Stimulated activated CD8-positive, alpha-beta memory T cell treated with anti-CD3 and anti-CD28 coated beads, Interleukin-4, amount 100 ng/mL, for 1 hour (primary cell): ENCODE measurements around the gene GBE1.
"Not testable (repeated sequence)": the region's sequence is repeated elsewhere in the genome, so short reads cannot be mapped to it uniquely, and the experiment has no call there.

Experiments
- DNase-seq, 2 donors: peaks; one replicate each; pipeline ENCODE4 v3.0.0-alpha.2; 2020; ENCODE audit warnings: low read depth in 2 of 2, low spot score in 1 of 2

GBE1 gene

DNA sequence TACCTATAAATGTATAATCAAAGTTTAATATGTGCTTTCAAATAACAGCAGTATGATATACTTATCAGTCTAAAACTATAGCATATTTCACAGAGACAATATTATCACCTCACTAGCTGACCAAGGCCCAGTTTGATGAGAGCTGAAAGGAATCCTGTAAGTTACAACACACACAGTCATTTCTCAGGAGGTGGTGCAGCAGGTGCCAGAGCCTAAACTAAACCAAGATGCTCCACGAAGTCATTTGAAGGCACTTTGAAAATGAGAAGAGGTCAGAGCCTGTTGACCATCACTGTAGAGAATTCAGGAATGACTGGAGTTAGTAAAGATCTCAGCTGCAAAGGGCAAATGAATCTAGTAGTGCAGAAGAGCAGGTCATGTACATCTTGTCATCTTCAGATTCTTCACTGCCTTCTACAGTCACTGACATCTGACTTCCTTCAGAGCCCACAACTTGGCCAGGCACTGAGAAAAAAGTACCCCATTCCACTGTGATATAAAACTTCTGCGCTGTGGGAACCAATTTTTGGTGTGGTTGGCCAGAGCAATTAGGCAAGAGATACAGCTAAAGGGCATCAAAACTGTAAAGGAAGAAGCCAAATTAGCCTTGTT, 7.9 kb downstream of the GBE1 start:
- DNase-seq: no peak

DNA sequence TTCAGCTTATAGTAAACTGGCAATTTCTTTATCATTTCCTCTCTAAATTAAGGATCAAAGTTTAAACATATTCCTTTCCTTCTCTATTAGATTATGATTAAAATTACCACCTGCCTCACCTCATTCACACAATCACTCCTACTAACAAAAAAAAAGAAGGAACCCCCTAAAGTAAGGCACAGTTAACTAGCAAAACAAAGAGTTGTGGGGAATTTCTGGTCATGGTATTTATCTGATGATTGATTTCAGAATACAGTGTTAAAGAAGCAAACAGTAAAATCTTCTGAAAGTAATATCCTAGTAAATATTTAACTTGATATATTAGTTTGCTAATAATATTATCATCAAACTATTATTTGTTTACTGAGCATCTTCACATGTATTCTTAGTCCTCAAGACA, 8.8 kb downstream of the GBE1 start:
- no peak for DNase-seq

DNA sequence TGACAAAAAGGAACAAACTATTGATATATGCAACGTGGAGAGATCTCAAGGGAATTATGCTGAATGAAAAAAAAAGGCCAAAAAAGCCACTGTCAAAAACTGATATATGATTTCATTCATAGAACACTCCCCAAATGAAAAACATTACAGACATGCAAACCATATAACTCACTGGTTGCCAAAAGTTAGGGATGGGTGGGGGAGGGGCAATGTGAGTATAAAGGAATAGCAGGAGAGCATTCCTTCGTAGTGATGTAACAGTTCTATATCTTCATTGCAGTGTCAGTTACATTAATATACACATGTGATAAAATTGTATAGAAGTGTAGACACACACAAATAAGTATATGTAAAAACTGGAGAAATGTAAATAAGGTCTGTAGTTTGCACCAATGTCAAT, 12.2 kb downstream of the GBE1 start:
- no peak for DNase-seq

DNA sequence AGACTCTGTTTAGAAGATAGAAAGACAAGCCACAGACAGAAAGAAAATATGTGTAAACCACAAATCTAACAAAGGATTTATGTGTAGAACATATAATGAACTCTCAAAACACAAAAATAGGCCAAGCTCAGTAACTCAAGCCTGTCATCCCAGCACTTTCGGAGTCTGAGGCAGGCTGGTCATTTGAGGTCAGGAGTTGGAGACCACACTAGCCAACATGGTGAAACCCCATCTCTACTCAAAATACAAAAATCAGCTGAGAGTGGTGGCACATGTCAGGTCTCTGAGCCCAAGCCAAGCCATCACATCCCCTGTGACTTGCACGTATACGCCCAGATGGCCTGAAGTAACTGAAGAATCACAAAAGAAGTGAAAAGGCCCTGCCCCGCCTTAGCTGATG, 14.2 kb downstream of the GBE1 start:
- DNase-seq: not testable (repeated sequence)

DNA sequence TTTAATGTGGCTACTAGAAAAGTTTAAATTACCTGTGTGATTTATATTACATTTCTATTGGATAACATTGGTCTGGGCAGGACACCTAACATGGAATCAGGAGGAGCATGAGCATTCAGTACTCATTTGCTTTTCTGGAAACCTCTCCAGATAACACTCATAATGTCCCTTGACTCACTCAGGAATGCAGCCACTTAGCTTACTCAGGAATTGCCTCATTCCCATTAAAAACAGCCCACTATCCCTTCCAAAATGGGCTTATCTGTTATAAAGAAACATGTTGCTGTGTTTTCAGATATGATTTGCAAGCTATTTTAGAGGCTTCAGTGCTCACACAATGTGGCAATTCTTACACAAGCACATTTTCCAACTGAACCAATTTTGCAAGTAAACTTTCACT, 17.1 kb downstream of the GBE1 start:
- DNase-seq: no peak

DNA sequence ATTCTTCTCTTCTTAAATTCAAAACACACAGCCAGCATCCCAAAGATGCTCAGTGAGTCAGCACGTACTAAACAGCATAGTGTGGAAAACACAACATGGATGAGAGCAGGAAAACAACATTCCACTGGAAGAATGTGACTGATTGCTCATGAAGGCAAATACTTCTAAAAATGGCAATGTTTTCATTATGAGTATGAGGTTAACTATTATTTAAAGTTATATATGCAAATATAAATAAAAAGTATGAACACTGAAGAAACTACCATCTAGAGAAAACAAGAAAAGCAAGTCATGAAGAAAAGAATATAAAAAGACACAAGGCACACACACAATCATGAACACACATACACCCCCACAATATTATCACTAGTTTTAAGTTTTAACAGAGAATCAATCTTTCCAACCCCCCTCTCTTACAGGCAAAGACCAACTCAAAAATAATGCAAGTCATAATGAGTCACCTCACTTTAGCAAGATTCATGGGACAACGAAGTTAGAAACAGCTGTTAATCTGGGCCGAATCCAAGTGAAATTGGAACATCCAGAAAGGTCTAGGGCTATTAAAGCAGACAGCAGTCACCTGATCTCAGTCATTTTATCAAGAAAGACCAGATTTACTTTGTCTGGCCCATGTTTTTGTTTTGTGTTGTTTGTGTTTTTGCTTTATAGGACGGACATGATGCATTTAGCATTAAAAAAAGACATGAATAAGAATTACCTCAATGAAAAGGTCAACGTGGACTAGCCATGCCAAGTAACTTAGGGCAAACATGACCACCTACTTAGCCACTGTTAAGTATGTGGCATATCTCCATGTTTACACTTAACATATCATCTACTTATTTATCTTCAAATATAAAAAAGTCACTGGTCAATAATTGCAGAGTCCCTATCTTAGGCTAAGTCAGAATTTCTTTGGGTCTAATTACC, 18.1 kb downstream of the GBE1 start:
- no peak for DNase-seq

DNA sequence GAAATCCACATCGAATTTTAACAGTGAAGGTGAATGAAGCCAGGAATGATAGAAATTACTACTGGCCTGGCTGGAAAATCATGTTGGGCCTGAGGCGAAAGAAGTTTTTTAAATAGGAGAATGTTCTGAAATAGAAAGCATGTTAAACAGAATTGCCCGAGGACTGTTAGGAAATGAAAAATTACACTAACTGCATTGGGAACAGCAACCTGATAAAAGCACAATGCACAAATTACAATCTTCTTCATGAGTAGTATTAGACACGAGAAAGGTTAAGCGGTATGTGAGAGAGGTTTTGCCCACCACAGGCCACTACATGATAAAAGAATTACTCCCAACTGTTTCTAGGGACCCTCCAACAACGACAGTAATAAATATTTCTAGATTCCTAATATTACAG, 18.9 kb downstream of the GBE1 start:
- no peak for DNase-seq

DNA sequence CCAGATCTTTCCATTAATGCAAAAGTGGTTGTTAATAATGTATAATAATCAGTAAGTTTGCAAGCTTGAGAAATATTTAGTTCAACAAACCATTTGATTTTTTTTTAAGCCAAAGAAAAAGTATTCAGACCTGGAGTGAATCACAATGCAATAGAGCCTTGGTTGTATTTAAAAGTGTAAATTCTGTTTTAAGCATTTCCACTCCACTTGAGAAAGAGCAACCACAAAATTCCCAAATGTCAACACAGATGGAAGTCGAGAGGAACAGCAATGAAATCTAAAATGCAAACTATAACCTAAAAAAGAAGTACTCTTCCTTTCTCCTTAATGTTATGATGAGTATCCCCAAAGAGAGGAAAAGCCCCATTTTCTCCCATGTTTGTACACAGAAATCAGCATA, 20.2 kb downstream of the GBE1 start:
- DNase-seq: no peak

DNA sequence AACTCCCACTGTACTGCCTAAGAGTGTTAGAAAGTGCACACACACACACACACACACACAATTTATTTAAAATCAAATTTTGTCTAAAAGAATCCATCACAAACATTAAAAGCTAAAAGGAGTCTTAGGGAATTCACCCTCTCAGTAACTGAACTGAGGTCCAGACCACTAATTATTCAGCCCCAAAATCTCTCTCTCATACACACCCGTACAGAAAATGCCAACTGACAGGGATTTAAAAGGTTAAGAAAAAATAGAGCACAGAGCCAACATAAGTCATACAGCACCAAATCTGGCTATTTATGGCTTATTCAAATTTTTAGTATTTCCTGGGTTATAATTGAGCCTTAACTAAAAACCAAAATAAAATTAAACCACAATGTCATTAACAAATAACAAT, 20.7 kb downstream of the GBE1 start:
- no peak for DNase-seq

DNA sequence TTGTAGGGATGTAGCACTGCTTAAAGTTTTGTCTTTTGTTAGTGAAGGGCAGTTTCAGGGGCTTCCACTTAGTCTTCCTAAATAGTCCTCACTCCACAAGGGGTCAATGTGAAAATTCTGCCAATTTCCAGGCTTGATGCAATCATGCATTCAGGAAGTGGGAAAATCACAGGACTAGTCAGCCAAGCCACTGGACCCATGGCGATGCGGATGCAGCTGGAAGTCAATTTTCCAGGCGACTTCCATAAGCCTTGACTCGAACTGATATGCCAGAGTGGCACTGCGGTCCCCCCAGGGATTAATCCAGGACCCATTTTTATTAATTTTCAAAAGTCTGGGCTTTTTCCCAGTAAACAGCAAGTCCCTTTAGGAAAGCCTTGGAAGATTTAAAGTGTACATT, 26.1 kb downstream of the GBE1 start:
- no peak for DNase-seq

DNA sequence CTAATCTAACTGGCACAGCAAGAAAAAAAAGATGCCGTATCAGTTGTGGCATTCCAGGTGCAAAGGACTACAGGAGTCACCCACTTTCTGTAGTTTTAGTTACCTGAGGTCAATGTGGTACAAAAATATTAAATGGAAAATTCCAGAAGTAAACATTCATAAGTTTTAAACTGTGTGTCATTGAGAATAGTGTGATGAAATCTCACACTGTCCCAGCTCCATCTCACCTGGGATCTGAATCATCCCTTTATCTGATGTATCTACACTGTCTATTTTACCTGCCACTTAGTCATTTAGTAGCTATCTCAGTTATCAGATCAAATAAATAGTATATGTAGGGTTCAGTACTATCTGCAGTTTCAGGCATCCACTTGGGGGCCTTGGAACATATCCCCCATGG, 26.7 kb downstream of the GBE1 start:
- DNase-seq: no peak

DNA sequence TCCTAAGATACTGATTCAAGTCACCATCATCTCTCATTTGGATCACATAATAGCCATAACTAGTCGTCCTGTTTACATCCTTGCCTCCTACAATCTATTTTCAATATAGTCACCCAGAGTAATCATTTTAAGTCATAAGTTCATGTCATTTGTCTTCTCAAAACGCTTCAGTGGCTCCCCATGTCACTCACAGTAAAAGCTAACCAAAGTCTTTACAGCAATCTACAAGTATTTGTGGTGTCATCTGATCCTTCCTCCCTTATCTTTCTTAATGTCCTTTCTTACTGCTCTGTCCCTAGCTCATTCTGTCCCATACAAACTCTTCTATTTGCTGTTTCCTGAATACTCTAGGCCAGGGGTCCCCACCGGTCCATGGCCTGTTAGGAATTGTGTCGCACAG, 28.8 kb downstream of the GBE1 start:
- DNase-seq: no peak

DNA sequence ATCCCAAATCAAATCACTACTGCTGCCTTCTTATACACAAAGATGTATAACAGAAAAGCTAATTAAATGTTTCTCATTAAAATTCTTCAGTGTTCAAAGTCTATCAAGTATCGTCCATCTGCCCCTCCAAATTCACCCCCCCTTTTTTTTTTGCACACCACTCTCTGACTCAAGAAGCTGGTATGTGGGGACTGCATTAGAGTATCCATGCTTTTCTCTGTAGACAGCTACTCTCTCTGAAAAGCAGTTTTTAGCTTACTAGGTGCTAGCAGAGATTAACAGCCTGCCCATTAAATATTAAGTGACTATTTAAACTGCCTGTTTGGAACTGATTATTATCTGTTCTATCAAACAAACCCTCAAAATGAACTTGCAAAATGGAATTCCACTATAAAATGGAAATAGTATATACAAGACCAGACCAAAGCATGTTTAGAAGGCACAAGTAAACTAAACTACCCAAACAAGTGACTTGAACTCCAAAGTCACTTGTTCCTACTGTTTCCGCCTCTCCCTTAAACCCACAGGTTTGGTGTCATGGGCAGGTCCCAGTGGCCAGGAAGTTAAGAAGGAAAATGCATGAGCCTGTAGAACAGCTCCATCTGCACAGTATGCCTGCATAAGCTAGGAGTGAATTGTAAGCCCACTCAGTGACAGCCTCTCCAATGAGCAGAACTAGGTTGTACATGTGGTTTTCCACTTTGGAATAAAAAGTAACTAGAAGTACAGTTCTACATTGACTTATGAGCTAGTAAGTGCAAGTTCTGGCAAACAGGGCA, 32.5 kb downstream of the GBE1 start:
- DNase-seq: no peak

DNA sequence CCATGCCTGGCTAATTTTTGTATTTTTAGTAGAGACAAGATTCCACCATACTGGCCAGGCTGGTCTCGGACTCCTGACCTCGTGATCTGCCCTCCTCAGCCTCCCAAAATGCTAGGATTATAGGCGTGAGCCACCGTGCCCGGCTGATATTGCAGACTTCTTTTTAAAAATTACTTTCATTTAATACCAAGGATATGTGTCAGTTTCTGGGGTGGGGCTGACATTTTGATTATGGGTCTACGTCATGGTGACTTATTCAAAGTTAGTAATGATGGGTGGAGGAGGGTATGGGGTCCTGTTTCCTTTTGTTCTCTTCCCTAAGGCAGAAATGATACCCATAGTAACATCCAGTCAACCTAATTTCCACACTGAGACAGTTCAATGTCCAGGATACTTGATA, 34.7 kb downstream of the GBE1 start:
- no peak for DNase-seq

DNA sequence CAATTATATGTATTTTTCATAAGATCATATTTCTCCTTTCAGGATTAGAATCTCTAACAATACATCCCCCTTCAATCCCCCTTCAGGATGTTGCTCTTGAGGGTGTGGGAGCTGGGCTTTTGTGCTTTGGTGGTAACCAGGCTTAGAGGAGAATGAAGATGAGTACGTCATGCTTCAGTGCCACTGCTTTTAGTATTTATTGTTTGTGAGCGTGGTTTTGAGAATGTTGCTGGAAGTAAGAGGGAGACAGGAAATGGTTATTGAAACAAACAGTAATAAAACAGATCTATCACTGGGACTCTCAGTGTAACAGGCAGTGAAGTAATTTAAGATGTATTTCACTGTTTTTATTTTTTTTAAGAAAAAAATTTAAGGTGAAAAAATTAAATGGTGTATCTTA, 35.3 kb downstream of the GBE1 start:
- DNase-seq: no peak

DNA sequence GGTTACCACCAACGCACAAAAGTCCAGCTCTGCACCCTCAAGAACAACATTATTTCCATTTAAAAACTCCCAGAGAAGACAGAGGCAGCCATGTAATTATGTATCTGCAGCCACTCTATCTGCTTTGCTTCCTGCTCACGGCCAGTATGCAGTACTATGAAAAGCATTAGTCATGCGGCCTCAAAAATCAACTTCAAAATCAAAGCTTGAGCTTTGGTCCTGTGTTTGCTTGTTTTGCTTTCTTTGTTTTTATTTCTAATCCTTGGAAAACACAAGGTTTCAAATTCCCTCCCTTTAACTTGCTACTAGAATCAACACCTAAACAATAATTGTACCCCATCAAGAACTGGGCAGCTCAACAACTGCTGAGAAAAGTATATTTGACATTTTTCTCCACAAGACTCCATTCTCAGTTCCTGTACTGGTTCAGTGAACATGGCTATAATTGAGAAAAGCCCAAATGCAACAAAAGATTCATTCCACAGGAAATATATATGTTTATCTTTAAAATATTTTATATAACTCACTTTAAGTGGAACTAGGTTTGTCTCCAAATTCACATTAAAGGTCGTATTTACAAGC, 37.6 kb downstream of the GBE1 start:
- no peak for DNase-seq

DNA sequence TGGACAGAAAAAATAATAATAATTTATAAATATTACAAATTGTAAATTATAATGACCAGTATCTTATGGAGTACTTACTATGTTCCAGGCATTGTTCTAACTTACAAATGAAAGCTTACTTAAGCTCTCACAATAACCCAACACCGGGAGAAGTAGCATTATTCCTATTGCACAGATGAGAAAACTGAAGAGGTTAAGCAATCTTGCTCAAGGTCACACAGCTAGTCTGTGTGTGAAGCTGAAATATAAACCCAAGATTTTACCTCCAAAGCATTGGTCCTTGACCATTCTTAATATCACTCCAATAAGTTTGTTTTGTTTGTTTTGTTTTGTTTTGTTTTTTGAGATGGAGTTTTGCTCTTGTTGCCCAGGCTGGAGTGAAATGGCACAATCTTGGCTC, 43.1 kb downstream of the GBE1 start:
- DNase-seq: no peak

DNA sequence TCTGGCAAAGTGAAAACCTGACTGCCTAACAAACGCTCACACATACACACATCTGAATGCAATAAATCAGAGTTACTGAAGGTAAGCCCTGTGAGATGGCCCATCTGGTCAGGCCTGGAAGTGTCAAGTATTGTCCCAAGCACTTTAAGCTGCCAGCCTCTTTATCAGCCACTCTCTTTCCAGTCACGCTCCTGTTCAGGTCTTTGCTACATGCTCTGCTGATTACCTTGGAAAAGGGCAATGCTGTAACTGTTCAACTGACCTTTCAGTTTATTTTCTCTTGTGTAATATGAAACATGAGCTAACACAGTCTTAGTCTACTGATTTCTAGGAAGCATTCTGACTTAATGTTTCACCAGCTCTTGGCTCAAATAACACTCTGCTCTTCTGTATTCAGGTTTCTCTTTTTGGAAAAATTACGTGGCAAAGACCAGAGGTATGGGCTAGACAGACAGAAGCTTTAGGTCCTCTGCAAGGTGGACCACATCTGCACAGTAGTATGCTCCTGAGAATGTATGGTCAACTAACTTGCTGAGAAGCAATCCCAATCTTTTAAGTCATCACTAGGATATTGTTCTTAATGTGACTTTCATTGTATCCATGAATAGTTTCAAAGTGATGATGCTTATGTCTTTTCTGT, 44.5 kb downstream of the GBE1 start:
- DNase-seq: no peak

DNA sequence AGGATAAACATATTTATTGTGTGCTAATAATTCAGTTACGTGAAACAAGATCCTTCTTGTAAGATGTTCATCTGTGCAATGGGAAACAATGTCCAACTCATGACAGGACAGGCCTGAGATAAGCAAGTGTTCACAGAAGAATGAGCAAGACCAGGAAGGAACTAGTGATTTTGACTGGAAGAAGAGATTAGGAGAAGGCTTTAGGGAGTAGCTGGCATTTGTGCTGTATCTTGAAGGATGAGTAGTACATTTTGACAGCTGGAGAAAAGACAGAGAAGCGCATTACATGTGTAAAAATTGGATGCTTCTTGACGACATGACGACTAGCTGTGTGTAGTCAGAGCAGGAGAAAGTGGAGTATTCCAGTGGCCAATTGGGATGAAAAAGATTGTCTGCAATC, 48.4 kb downstream of the GBE1 start:
- no peak for DNase-seq

DNA sequence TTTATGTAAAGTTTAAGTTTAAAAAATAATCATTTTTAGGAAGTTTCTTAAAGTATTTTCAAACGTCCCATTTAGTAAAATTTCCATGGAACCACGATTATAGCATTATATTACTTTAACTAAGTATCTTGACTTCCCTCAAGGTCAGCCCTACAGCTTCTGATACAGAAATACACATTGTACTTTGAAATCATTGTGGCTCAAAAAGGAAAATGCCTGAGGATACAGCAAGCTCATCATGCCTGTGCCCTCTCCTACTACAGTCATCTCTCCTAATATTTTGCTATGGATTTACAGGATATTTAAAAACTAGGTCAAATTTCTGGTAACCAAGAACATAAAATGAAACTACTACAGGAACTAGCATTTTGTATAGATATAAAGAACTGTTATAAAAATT, 51.8 kb downstream of the GBE1 start:
- DNase-seq: no peak

DNA sequence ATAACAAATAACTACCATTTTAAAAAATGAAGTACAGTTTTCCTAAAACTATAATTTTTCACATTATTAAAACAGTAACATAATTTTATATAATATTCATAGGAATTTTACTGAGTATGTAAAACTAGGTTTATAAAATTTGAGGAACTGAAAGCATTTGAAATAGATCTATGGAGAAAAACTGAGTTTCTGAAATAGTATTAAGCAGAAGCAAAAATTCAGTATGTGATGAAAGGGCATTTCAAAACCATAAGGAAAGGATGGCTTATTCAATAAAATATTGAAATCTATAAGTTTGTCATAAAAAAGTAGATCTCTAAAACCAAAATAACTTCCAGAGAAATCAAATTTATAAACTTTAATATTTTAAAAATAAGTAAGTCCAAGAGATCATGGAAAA, 53.4 kb downstream of the GBE1 start:
- DNase-seq: no peak
